Mesenchymal stem cell (in vitro differentiated cells and primary cell): ENCODE data around the gene IGF2R.
"Not testable (repeated sequence)": the region's sequence is repeated elsewhere in the genome, so short reads cannot be mapped to it uniquely, and the experiment has no call there.

Experiments
- DNase-seq: peaks from one replicate; pipeline ENCODE4 v3.0.0-alpha.2; 2013
- H2AFZ ChIP-seq: one replicate; pipeline ENCODE4 v1.6.1; 2013; ENCODE audit warnings: low read depth, mild to moderate bottlenecking, control low read depth, inconsistent platforms, low read length, moderate library complexity
- H2AK5ac ChIP-seq: 2 replicates; pipeline ENCODE4 v1.6.1; 2013; ENCODE audit warnings: low read length, moderate library complexity, mild to moderate bottlenecking, inconsistent platforms; ENCODE audit not compliant: severe bottlenecking
- H2BK120ac ChIP-seq: one replicate; pipeline ENCODE4 v1.6.1; 2013; ENCODE audit warnings: low read depth, mild to moderate bottlenecking, inconsistent platforms, low read length, moderate library complexity
- H2BK12ac ChIP-seq, 2 experiments: one replicate each; pipeline ENCODE4 v1.6.1; 2013; ENCODE audit warnings: inconsistent platforms in 2 of 2, low read length in 2 of 2, mild to moderate bottlenecking in 2 of 2, moderate library complexity in 2 of 2, control low read depth in 1 of 2
- H2BK15ac ChIP-seq: one replicate; pipeline ENCODE4 v1.6.1; 2013; ENCODE audit warnings: mild to moderate bottlenecking, low read depth, inconsistent platforms; ENCODE audit not compliant: poor library complexity, severe bottlenecking
- H2BK5ac ChIP-seq: 2 replicates; pipeline ENCODE4 v1.6.1; 2013; ENCODE audit warnings: low read depth, mild to moderate bottlenecking, low read length, control low read depth, inconsistent platforms; ENCODE audit not compliant: poor library complexity, severe bottlenecking
- H3K14ac ChIP-seq, 2 experiments: one replicate each; pipeline ENCODE4 v1.6.1; 2013; ENCODE audit warnings: inconsistent platforms in 2 of 2, low read length in 2 of 2, control low read depth in 1 of 2, mild to moderate bottlenecking in 1 of 2, moderate library complexity in 1 of 2
- H3K18ac ChIP-seq, 2 experiments: one replicate each; pipeline ENCODE4 v1.6.1; 2013; ENCODE audit warnings: inconsistent platforms in 2 of 2, low read length in 2 of 2, control low read depth in 1 of 2, low read depth in 1 of 2, mild to moderate bottlenecking in 1 of 2
- H3K23ac ChIP-seq, 2 experiments: one replicate each; pipeline ENCODE4 v1.6.1; 2013; ENCODE audit warnings: inconsistent platforms in 2 of 2, low read length in 2 of 2, mild to moderate bottlenecking in 2 of 2, moderate library complexity in 2 of 2, control low read depth in 1 of 2
- H3K27ac ChIP-seq: 2 replicates; pipeline ENCODE4 v1.5.1; 2013; ENCODE audit warnings: mild to moderate bottlenecking, moderate library complexity, low read length, control low read depth, inconsistent platforms; ENCODE audit not compliant: poor library complexity, severe bottlenecking
- H3K27me3 ChIP-seq, 2 experiments: 2 replicates each; pipeline versions ENCODE4 v1.6.1 to v1.7.0; 2013; ENCODE audit warnings: low read length in 2 of 2, mild to moderate bottlenecking in 2 of 2, moderate library complexity in 2 of 2, control low read depth in 1 of 2, inconsistent platforms in 1 of 2; ENCODE audit not compliant: control insufficient read depth in 1 of 2, insufficient read depth in 1 of 2
- H3K36me3 ChIP-seq, 2 experiments: 2 replicates each; pipeline versions ENCODE4 v1.6.1 to v1.7.0; 2013; ENCODE audit warnings: low read length in 2 of 2, control low read depth in 1 of 2, inconsistent platforms in 1 of 2, low read depth in 1 of 2, mild to moderate bottlenecking in 1 of 2; ENCODE audit not compliant: insufficient read depth in 2 of 2, control insufficient read depth in 1 of 2
- H3K4ac ChIP-seq, 2 experiments: one replicate each; pipeline ENCODE4 v1.6.1; 2013; ENCODE audit warnings: inconsistent platforms in 2 of 2, low read length in 2 of 2, mild to moderate bottlenecking in 2 of 2, moderate library complexity in 2 of 2, control low read depth in 1 of 2, low read depth in 1 of 2
- H3K4me1 ChIP-seq: 2 replicates; pipeline ENCODE4 v1.6.1; 2013; ENCODE audit warnings: low read depth, low read length, control low read depth; ENCODE audit not compliant: control insufficient read depth, insufficient read depth
- H3K4me2 ChIP-seq: 2 replicates; pipeline ENCODE4 v1.6.1; 2013; ENCODE audit warnings: low read length, mild to moderate bottlenecking, inconsistent platforms; ENCODE audit not compliant: poor library complexity, severe bottlenecking
- H3K4me3 ChIP-seq, 2 experiments: 2 replicates each; pipeline versions ENCODE4 v1.5.1 to v1.7.0; 2013; ENCODE audit warnings: low read length in 2 of 2, mild to moderate bottlenecking in 2 of 2, control low read depth in 1 of 2, low read depth in 1 of 2; ENCODE audit not compliant: insufficient read depth in 1 of 2
- H3K79me1 ChIP-seq: replicated peaks from 2 replicates; pipeline ENCODE4 v1.6.1; 2013; ENCODE audit warnings: mild to moderate bottlenecking, control low read depth, low read length, inconsistent platforms; ENCODE audit not compliant: poor library complexity, severe bottlenecking
- H3K9ac ChIP-seq: 2 replicates; pipeline ENCODE4 v1.7.0; 2013; ENCODE audit warnings: mild to moderate bottlenecking, low read length, moderate library complexity
- H3K9me3 ChIP-seq: 2 replicates; pipeline ENCODE4 v1.7.0; 2013; ENCODE audit warnings: mild to moderate bottlenecking, low read length; ENCODE audit not compliant: control insufficient read depth
- H4K8ac ChIP-seq: one replicate; pipeline ENCODE4 v1.6.1; 2013; ENCODE audit warnings: inconsistent platforms, mild to moderate bottlenecking, low read length, moderate library complexity
- H4K91ac ChIP-seq: one replicate; pipeline ENCODE4 v1.6.1; 2013; ENCODE audit warnings: mild to moderate bottlenecking, low read length, inconsistent platforms
- WGBS: methylation state at CpG from one replicate; pipeline ENCODE4 v1.1.7; 2013; ENCODE audit warnings: mixed read lengths; 5-methylcytosine and 5-hydroxymethylcytosine counted together

The IGF2R gene

DNA sequence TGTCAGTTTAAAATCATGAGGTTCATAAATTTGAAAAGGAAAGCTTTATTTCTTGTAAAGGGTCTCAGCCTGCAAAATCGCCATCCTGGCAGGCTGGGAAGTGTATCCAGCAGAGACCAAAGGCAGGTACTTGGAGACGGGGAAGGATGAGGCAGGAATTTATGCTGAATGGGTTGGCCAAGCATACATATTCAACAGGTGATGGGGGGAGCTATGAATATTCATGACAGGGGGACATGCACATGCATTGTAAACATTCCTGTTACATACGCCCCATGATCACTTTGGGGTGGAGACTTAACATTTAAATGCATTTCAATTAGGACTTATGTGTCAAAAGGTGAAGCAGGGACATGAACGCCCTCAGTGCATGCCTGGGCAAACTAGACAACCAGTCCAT, 142.9 kb downstream of the IGF2R start:
- Histone ChIP-seq H3K36me3 (peaks cover 38 to 45% of the 10 kb centered on the region in 2 experiments), H3K18ac (no peak overlapping the region), H3K4me3 (no peak overlapping the region), H2BK15ac (no peak overlapping the region), H3K9me3 (no peaks in the 10 kb centered on the region), H2BK5ac (no peak overlapping the region), H2AFZ (no peak overlapping the region), H4K91ac (no peak overlapping the region), H4K8ac (no peak overlapping the region), H2AK5ac (no peak overlapping the region), H3K27me3 (no peaks in the 10 kb centered on the region), H2BK120ac (no peak overlapping the region), H3K23ac (no peak overlapping the region), H2BK12ac (no peak overlapping the region), H3K27ac (no peak overlapping the region), H3K4ac (no peak overlapping the region), H3K79me1 (peaks cover 6% of the 10 kb centered on the region), H3K4me1 (peaks cover 4% of the 10 kb centered on the region), H3K9ac (no peak overlapping the region), H3K14ac (no peak overlapping the region), H3K4me2 (no peak overlapping the region)
- WGBS = 91% methylated on average over 4 of the region's 4 CpGs
- no peak for DNase-seq

DNA sequence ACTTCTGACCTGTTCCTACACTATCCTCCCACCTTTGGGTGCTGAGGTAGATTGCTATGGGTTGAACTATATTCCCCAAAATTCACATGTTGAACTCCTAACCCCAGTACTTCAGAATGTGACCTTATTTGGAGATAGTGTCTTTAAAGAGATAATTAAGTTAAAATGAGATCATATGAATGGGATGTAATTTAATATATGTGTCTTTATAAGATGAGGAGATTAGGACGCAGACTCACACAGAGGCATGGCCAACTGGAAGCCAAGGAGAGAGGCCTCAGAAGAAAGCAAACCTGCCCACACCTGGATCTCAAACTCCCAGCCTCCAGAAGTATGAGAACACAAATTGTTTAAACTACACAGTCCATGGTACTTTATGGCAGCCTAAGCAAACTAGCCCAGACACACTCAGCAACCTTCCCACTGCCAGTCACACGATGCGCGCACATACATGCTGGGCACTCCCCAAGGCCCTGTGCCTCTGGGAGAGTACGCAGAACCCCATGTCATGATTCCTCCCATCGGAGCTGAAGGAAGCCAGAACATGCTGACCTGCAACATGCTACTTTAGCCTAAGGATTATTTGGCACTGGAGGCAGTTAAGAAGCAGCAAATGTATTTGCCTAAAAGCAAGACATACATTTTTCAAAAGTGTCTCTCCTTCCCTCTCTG, 143.9 kb downstream of the IGF2R start:
- peaks cover 39 to 51% of the 10 kb centered on the region in 2 experiments for H3K36me3 ChIP-seq
- no peak overlapping the region for H2BK15ac ChIP-seq
- H3K79me1 ChIP-seq = peaks cover 4% of the 10 kb centered on the region
- no peak overlapping the region for H2BK120ac ChIP-seq
- no peak overlapping the region for H4K91ac ChIP-seq
- no peak overlapping the region for H3K14ac ChIP-seq
- no peak overlapping the region for H4K8ac ChIP-seq
- H3K4ac ChIP-seq = no peak overlapping the region
- H3K9ac ChIP-seq = no peak overlapping the region
- H2BK5ac ChIP-seq = no peak overlapping the region
- peaks cover 4% of the 10 kb centered on the region for H3K4me1 ChIP-seq
- 98% methylated on average over 6 of the region's 6 CpGs for WGBS
- H3K18ac ChIP-seq = no peak overlapping the region
- no peak for DNase-seq
- H2AFZ ChIP-seq = no peak overlapping the region
- no peak overlapping the region for H2AK5ac ChIP-seq
- no peak overlapping the region for H3K27ac ChIP-seq
- no peak overlapping the region for H3K4me2 ChIP-seq
- H3K23ac ChIP-seq = no peak overlapping the region
- no peak overlapping the region for H3K4me3 ChIP-seq
- H2BK12ac ChIP-seq = no peak overlapping the region
- no peaks in the 10 kb centered on the region for H3K9me3 ChIP-seq
- no peaks in the 10 kb centered on the region for H3K27me3 ChIP-seq

DNA sequence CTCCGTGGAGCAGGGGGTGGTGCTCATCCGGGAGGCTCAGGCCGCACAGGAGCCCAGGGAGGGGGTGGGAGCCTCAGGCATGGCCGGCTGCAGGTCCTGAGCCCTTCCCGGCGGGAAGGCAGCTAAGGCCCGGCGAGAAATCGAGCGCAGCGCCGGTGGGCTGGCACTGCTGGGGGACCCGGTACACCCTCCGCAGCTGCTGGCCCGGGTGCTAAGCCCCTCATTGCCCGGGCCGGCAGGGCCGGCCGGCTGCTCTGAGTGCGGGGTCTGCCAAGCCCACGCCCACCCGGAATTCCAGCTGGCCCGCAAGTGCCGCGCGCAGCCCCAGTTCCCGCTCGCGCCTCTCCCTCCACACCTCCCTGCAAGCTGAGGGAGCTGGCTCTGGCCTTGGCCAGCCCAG, 145.7 kb downstream of the IGF2R start:
- not testable (repeated sequence) for DNase-seq, H3K23ac ChIP-seq, H2BK120ac ChIP-seq, H3K4me2 ChIP-seq, H4K8ac ChIP-seq, H3K4ac ChIP-seq, H2BK15ac ChIP-seq, H3K27me3 ChIP-seq, H4K91ac ChIP-seq, H3K9me3 ChIP-seq, H3K18ac ChIP-seq, H3K27ac ChIP-seq, H3K9ac ChIP-seq, H3K79me1 ChIP-seq, H3K4me3 ChIP-seq, H3K14ac ChIP-seq, H2BK12ac ChIP-seq, H3K4me1 ChIP-seq, H2BK5ac ChIP-seq, H2AFZ ChIP-seq, H2AK5ac ChIP-seq
- WGBS = 95% methylated on average over 10 of the region's 29 CpGs
- peaks cover 30 to 49% of the 10 kb centered on the region in 2 experiments for H3K36me3 ChIP-seq

DNA sequence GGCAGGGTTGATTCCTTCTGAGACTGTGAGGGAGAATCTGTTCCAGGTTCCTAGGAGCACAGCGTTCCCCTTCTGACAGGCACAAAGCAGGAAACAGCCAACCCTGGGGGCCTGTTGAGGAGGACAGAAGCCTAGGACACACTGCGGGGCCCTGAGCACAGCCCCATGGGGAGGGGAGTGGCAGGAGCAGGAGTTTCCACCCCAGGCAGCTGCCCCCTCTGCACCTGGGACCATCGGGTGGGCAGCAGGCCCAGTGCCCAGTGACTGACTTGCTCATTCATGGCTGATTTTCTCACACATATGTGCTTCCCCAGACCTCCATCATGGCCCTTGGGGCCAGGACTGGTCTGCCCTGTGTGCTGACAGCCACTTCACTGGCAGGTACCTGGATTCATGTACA, 146.5 kb downstream of the IGF2R start:
- no peak overlapping the region for H3K18ac ChIP-seq
- H3K27me3 ChIP-seq = no peaks in the 10 kb centered on the region
- no peak overlapping the region for H2AK5ac ChIP-seq

More for the DNA sequence above, 146.5 kb downstream of the IGF2R start:
- H3K4me1 ChIP-seq = peaks cover 2% of the 10 kb centered on the region
- no peak overlapping the region for H3K4me2 ChIP-seq
- WGBS = 100% methylated on average over 3 of the region's 3 CpGs
- no peak overlapping the region for H2BK5ac ChIP-seq
- no peak overlapping the region for H3K27ac ChIP-seq
- no peak overlapping the region for H4K8ac ChIP-seq
- H2AFZ ChIP-seq = no peak overlapping the region
- H3K14ac ChIP-seq = no peak overlapping the region
- H3K23ac ChIP-seq = no peak overlapping the region
- H4K91ac ChIP-seq = no peak overlapping the region
- H3K36me3 ChIP-seq = peaks cover 23 to 44% of the 10 kb centered on the region in 2 experiments
- H2BK12ac ChIP-seq = no peak overlapping the region
- peaks cover 1% of the 10 kb centered on the region for H3K79me1 ChIP-seq
- no peaks in the 10 kb centered on the region for H3K9me3 ChIP-seq
- H2BK15ac ChIP-seq = no peak overlapping the region
- H3K9ac ChIP-seq = no peak overlapping the region
- no peak overlapping the region for H3K4ac ChIP-seq
- no peak overlapping the region for H3K4me3 ChIP-seq
- no peak overlapping the region for H2BK120ac ChIP-seq
- DNase-seq = no peak
